ENCODE measurements around the gene ENTPD6.

DNA sequence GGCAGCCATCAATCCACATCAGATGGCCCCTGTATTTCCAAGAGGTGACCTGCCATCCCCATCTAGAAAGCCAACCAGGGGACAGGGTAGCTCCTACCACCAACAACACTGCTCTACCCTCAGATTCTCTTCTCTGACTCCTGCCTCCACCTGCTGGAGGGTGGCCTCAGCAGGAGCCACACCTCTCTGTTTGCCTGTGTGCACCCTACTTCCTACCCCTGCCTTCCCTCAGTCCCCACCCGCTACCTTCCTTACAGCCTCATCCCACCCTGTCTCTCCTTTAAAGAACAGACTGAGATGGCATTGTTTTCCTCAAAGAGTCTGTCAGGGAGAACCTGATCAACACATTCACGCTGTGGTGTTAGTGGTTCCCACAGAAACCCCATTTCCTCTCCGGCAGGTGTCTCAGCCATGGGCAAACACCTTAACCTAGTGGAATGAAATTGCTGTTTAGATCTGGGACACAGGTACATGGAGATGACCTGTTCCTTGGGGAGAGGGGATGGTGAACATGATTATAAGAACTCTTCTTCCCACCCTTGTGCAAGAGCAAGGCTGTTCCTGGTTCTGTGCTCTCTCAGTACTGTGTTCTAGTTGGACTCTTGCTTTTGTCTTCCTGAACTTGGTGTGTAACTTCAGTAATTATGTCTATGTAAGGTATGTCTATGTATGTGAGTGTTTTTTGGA lies 1.8 kb downstream of the ENTPD6 start:
- TF ChIP-seq, protein P1, sequence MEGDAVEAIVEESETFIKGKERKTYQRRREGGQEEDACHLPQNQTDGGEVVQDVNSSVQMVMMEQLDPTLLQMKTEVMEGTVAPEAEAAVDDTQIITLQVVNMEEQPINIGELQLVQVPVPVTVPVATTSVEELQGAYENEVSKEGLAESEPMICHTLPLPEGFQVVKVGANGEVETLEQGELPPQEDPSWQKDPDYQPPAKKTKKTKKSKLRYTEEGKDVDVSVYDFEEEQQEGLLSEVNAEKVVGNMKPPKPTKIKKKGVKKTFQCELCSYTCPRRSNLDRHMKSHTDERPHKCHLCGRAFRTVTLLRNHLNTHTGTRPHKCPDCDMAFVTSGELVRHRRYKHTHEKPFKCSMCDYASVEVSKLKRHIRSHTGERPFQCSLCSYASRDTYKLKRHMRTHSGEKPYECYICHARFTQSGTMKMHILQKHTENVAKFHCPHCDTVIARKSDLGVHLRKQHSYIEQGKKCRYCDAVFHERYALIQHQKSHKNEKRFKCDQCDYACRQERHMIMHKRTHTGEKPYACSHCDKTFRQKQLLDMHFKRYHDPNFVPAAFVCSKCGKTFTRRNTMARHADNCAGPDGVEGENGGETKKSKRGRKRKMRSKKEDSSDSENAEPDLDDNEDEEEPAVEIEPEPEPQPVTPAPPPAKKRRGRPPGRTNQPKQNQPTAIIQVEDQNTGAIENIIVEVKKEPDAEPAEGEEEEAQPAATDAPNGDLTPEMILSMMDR (IDR thresholded peaks at IDR 0.05; ENCODE audit: insufficient read depth, low read depth, low read length) = no peak
- TF ChIP-seq EZH2 (IDR thresholded peaks at IDR 0.05; ENCODE audit: insufficient read depth, low read length) = no peak
